Occipital lobe (tissue), 2 donors: Measurements from ENCODE around the gene HOXC13. TPM values are rescaled to one million over a fixed set of nuclear protein-coding genes. Genes with fewer than 3 reads are reported as not detected.

Experiments
- DNase-seq: peaks from one replicate; lab custom pipeline; 2025; lab: John Stamatoyannopoulos, UW
- total RNA-seq: library from RNA; depleted of rRNA; stranded (reverse); fragments of >200 nt; gene quantifications from one replicate; pipeline ENCODE4 v1.2.3, GENCODE V29; 2014

Gene HOXC13
- total RNA-seq, 1 donor from 2014 or later, result not detected

DNA sequence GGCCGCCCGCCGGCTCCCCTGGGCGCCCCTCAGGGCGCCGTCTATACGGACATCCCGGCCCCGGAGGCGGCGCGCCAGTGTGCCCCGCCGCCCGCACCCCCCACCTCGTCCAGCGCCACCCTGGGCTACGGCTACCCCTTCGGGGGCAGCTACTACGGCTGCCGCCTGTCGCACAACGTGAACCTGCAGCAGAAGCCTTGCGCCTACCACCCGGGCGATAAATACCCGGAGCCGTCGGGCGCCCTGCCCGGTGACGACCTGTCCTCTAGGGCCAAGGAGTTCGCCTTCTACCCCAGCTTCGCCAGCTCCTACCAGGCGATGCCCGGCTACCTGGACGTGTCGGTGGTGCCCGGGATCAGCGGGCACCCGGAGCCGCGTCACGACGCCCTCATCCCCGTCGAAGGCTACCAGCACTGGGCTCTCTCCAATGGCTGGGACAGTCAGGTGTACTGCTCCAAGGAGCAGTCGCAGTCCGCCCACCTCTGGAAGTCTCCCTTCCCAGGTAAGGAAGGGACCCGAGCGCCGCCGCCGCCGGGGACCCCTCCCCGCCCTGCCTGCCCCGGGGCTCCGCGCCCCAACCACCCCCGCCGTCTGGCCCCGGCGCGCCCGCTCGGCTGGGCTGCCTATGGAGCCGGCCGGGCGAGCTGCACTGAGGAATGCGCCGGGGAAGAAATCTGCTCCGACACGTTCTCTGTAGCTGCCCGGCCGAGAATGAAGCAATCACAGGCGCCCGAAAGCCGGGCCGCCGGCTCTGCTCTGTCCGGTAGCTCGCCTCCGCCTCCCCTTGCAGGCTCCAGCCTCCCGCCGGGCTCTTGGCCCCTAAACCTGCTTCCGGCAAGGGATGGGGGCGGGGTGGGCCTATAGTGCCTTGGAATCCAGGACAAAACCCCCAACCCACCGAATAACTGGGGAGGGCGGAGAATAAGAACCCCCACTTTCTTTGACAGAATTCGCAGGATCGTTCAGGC, 794 bp downstream of the HOXC13 start:
- no peak for DNase-seq

DNA sequence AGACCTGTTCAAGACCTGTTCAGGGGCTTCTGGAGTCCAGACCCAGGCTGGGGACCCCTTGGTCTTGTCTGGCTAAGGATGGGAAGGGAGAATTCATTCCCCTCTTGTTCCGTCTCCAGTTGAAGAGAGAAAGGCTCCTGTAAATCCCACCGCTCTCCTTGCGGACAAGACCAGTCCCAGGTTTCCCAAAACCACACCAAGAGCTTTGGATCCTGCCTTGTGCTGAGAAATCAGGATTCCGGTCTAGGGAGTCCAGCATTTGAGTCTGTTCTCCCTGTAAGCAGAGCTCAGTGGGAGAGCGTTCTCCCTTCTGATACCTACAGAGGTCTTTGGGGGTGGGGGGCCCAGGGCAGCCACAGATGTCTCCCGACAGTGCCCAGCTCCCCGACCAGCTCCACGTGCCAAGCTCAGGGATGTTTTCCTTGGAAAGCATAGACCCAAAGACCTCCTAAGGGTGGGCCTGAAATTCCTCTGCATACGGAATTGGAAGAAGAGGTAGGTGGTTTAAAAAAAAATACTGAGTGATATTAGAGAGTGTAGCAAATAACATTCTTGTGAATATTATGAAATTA, 1.9 kb downstream of the HOXC13 start:
- DNase-seq, result no peak

DNA sequence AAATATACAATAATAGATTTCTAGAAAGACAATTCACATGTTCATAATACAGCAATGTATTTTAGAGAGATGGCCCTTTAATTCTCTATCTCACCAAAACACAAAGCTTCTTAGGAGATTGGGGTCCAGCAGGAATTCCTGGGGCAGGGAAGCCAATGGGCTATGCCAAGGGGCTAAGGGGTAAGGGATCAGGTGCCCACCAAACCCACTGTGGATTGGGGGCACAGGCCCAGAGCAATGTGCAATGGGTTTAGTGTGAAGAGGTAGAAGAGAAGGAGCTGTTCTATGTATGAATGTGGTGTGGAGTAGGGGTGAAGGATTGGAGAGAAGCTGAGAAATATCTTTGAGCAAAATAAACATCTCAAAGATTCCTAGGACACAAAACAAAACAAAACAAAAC, 2.6 kb downstream of the HOXC13 start:
- no peak for DNase-seq

DNA sequence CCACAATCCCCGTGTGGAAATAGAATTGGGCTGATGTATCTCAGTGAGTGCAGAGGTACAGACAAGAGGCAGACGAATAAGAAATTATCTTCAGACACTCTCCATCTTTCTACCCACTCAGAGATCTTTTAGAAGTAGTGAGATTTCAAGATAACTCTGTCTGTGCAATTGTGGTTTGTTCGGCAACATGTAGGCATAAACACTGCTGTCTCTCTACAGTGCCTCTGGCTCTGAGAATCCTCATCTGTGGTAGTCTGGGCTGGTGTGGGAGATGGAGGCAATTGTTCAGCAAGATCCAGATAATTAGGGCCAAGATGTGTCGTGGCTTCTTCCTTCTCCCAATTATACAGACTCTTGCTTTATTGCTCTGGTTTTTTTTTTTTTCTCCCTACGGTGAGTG, 3.1 kb downstream of the HOXC13 start:
- DNase-seq, result no peak

DNA sequence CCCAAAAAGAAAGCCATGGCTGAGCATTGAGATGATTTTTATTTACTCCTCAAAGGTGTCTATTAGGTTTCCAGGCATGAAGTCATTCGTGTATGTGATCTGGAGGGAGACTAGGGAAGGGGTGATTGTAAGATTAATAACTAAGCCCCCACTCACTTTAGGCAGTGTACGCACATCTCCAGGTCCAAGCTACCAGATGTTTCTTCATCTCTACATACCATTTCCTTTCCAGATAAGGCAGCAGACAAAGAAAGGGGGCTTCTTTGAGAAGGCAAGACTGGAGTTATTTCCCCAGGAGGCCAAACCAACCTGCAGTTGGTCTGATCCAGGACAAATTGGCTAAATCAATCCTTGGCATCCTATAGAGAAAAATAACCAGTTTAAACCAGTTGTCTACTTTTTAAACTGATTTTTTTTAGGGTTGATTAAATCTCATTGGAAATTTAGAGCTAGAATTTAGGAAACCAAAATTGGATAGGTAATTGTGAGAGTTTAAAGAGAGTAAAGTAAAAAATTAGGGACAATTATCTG, 3.9 kb downstream of the HOXC13 start:
- DNase-seq, result no peak

DNA sequence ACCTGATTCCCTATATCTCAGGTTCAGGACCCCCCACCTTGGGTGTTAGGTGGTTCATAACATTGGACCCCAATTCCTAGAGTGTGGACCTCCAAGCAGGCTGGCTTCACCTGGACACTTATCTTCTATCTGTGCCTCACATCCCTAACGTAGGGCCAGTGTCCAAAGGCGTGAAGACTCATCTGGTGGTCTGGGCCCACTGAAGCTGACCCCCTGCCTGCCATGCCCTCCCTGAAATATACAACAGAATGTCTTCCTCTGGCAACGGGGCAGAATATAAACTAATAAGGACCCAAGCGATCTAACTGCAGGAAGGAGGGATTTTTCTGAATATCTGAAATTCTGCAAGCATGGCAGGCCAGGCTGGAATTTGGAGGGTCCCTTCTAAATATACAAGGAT, 5.6 kb downstream of the HOXC13 start:
- no peak for DNase-seq

DNA sequence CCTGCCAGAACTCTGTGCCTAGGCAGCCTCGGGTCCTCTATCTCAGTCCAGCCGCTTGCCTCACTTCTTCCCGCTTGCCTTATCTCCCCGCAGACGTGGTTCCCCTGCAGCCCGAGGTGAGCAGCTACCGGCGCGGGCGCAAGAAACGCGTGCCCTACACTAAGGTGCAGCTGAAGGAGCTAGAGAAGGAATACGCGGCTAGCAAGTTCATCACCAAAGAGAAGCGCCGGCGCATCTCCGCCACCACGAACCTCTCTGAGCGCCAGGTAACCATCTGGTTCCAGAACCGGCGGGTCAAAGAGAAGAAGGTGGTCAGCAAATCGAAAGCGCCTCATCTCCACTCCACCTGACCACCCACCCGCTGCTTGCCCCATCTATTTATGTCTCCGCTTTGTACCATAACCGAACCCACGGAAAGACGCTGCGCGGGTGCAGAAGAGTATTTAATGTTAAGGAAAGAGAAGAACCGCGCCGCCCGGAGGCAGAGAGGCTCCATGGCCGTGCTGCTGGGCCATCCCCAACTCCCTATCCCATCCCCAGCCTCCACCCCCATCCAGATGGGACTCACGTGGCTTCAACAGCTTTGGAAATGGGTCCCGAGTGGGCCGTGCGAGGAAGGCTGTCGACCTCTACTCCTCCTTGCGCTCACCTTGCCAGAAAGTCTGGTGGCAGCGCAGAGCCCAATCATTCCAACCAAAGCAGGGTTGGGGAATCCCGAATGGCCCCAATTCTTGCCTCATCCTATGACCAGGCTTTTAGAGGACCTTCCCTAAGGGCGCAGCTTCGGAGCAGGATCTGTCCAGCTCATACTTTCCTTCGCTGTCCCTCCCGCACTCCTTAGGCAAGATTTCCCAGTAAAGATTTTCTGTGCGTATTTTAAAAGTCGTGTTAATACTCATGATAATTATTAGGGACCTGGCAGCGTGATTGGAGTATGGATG, 6.5 kb downstream of the HOXC13 start:
- DNase-seq, result no peak

DNA sequence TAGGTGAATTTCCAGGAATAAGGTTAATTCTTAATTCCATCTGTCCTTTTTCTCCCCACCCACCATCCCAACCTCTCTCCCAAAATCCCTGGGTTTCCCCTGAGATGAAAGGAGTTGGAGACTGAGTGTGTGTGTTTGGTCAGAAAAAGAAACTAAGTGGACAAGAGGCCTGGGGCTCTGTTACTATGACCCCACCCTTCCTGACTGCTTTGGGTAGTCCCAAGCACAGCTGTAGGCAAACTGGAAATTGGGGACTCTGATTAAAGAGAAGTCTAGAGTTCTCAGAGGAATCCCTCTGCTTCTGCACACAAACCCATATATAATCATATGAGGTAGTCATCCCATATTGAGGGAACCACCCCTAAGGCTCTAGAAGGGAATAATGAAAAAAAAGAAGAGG, 9.1 kb downstream of the HOXC13 start:
- no peak for DNase-seq

DNA sequence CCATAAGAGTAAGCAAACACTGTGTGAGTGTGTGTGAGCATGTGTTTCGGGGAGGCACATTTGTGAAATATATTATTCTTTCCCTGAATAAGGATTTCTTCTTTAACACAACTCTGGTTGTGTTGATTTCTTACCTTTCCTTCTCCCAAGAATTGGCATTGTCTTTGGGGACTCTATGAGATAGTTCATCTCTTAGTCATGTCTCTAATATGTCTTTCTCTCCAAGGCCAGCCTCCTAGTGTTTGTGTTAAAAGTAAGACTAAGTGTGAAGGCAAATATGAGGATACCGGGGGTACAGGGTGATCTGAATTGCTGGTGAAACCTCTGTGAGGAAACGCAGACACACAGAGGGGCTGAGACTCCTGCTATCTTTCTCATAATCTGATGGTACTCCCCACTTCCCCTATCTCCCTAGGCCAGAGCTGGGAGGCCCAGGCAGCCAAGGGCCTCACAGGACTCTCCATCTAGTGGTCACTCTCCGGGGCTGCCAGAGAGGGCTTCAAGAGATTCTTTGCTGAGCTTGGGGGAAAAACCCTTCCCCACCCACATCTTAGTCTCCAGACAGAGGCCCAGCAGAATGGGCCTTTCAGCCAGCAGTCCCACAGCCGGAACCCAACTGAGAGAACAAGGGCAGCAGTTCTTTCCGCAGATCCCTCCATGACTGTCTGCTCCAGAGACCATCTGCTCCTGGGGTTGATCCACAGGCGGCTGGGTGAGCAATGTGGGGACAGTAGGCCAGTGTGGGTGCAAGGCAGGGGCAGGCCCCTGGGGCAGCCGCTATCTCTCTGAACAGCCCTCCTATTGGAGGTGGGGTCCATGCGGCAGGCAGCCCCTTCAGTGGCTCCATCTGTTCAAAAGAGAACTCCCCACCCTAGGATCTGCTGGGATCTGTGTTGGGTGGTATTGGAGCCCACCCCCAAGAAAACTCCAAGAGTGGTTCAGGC, 10.3 kb downstream of the HOXC13 start:
- DNase-seq, result no peak

DNA sequence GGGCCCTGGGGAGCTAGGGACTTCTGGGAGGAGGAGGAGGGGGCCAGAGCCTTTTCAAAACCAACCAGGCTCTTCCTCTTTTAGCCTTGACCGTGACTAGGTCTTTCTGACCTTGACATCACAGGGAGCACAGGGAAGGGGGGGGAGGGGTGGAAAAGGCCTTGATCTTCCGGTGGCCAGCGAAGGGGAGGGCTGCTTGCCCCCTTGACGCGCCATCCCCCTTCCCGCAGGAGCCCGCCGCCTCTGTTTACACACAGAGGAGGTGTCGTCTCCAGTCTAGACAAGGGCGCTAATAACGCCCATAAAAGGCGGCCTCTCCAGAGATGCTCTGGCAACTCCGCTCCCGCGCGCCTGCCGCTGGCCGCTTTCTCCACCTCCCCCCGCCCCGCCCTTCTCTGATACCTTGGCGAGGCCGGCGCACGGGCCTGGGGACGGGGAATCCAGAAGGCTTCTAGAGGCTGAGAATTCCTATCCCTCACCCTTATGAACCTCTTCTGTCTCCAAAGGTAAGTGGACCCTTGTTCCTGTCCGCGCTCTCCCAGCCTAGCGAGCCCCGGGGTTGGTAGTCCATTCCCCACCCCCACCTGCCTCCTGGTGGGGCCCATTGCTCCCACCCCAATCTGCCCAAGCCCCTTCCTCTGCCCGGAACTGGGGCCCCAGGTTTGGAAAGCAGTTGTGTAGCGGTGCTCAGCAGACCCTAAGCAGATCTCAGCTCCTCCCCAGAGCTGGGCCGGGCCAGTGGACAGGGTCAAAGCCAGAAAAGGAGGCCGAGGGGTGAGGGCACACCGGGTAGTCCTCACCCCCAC, 11.2 kb downstream of the HOXC13 start:
- DNase-seq, result no peak

DNA sequence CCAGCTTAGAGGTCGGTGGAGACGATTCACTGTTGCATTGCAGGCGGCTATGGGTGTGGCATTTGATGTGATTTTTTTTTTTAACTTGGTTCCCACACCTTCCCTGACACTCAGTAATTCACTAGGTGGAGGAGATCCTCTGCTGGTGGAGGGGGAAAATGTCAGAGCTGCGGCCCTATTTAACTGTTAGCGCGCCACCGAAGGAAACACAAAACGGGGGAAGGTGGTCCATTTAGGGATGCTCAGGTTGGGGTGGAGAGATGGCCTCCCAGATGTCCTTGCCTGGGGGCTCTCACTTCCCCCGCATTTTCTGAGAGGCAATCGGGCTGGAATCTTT, 11.8 kb downstream of the HOXC13 start:
- DNase-seq, result no peak

DNA sequence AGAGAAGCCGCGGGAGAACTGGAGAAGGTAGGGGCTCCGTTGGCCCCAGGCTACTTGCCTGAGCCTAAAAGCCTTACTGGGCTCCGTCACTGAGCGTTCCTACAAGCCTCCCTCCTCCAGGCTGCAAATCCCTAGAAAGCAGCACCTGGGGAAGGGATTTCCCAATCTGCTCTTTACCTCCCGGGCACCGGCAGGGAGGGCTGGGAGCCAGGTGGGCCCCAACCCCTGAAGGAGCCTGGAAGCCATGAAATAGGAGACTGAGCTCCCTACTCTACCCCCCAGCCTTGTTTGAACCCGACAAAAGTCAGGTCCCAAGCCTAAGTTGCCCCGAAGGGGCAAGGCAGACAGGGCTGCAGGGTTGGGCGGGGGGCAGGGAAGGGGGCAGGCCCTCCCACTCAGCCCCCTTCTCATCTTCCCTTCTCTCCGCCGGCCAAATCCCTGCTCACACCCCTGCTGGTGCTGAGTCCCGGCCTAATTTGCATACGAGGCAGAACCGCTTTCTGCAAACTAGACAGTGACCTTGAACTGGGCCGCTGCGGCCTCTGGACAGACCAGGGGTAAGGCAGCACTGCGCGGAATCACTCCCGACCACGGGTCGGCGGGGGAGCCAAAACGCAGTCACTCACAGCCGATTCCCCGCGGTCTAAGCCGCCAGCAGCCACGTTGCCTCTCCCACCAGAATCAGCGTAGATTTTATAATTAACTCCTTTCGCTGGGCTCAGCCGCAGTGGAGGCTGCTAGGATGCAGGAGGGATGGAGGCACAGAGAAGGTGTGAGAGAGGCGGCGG, 12.4 kb downstream of the HOXC13 start:
- no peak for DNase-seq

DNA sequence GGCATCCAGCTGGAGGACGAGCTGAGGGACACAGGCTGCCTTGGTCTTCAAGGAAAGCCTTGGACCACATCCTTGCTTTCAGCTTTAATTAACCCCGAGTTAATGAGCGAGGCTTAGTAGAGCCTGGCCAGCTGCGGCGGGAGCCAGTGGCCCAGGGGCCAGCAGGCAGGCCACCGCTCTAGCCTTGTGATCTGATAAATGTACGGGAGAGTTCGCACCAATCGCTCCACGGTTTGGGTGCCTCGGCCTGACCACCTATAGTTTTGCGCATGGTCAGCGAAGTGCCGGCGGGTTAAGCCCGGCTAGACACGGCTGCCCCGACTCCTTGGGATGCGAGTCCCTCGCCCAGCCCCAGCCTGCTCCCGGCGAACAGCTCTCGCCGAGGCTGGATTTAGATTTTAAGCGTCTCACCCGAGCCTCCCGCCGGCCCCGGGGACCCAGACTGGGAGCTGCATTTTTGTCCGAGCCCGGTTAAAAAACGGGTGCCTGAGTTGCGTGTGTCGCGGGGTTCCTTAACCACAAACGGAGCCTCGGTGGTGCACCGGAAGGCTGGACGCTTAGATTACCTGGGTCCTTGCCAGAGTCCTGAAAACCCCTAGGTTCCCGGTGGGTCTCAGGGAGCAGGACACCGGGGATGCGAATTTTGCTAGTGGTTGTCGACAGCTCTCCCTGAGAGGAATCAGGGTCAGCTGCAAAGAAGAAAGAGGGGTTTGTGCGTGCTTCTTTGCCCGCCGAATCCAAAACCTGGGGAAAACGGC, 13.1 kb downstream of the HOXC13 start:
- no peak for DNase-seq

DNA sequence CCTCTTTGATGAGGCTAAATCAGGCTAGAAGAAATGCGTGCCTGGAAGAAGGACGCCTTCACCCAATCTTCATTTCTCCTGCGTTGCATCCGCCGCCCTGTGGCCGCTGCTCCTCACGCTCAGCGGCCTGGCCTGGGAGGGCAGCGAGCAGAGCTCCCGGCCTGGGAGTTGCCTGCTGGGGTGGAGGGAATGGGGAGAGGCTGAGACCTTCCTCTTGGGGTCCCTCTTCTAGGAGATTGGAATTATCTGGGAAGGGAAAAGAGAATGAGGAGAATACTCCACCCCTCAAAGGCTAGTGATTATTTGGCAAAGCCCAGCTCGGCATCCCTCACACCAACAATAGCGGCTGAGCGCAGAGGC, 13.7 kb downstream of the HOXC13 start:
- no peak for DNase-seq

DNA sequence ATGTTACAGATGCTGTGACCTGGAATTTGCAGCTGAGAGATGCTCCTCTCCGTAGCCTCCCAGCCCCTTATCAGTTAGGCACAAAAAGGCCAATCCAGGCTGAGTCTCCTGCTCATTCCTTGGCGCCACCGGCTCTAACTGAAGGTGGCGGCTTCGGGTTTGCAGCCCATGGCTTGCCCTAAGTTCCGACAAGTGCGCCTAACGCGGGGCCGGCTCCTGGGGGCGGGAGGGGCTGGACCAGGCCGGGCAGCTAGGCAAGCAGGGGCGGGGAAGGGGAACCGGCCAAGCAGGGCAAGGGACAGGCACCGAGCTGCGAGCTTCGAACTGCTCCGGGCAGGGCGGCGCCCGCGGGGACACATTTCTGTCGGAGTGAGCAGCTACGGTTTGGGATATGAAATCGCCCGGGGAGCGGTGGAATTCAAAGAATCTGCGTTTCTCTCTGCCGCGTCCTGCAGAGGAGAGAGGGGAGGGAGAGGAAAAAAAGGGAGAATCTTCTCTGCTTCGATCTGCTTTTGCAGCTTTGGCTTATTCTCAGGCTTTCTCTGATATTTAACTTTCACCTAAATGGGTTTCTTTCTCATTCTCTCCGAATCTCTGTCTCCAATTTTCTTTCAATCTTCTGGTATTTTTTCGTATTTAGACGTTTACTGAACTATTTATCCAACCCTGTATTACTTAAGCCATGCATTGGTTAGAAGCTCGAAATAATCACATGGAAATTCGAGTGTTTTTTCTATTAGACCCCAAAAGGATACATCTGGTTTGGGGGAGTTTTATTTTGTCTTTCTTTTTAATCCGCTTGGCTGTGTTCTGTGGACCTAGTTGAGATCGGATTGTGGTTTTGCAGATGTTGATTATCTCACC, 14.5 kb downstream of the HOXC13 start:
- DNase-seq, result no peak

DNA sequence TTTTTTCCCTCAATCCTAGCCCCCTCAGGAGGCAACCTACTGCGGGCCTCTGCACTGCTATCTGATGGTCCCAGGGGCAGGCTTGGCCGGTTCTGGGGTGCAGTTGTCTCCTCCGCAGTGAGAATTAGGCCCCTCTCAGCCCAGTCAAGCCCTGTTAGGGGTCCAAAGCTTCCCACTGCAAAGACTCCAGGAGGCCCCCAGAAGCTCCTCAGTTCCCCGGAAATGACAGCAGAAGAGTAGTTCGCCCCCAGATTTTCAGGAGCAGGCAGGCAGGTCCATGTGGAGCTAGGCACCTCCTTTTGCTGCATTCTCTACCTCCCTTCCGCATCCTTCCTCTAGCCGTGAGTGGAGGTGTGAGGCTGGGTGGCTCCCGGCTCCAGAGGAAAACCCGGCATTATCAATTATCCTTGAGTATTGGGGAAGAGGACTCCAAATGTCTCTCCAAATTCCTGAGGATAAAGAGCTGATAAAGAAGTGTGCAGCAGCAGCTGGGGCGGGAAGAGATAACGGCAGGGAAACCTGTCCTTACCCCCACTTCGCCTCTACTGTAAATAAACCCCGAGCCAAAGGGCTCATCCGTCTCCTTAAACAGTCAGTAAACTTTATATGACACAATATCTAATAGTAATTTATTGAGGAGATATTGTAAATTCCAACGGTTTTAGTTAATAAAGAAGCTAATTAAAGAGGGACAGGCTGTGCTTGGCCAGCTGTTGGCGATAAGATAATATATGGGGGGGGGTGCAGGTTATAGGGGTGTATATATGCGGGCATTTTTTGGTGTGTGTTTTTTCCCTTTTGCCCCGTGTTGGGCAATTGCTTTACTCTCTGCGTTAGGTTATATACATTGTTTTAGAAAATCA, 15.4 kb downstream of the HOXC13 start:
- DNase-seq, result no peak

DNA sequence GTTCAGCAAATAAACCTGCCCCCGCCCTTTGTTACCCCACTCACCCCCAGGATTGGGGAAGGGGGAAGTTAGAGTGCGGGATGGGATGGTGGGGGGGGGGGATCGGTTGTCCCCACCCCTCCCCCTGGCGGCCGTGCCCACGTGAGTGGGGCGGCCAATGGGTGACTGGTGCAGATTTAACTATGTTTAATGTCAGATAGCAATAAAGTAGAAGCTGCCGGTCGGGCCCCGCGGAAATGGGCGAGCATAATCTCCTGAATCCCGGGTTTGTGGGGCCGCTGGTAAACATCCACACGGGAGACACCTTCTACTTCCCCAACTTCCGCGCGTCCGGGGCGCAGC, 16.0 kb downstream of the HOXC13 start, which contains the start of gene HOXC12:
HOXC12 (plus strand) TSS at position 210 of the 342 bp plus-strand sequence; CDS start at position 237, 27 bp downstream.
- no peak for DNase-seq
